Measurements from ENCODE around the gene PRKAG3.

PRKAG3 gene

DNA sequence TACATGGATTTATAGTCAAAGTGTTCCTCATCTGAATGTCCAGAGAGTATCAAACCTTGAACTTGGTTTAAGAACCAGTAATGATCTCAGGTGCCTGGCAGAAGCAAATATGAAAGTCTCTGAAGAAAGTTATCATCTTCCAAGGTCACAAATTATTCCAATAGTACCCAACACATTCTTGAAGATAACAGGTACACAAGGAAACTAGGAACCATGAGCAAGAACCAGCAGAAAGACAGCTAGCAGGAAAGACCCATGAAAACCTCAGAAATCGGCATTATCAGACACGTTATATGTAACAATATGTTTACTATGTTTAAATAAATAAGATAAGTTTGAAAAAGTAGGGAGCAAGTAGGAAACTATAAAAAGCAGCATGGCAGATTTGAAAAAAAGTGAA lies 5.9 kb upstream of the PRKAG3 start:
- no peak for DNase-seq

GRCh38 chr2:218834685-218835084 lies 3.1 kb upstream of the PRKAG3 start:
- no peak for DNase-seq

DNA sequence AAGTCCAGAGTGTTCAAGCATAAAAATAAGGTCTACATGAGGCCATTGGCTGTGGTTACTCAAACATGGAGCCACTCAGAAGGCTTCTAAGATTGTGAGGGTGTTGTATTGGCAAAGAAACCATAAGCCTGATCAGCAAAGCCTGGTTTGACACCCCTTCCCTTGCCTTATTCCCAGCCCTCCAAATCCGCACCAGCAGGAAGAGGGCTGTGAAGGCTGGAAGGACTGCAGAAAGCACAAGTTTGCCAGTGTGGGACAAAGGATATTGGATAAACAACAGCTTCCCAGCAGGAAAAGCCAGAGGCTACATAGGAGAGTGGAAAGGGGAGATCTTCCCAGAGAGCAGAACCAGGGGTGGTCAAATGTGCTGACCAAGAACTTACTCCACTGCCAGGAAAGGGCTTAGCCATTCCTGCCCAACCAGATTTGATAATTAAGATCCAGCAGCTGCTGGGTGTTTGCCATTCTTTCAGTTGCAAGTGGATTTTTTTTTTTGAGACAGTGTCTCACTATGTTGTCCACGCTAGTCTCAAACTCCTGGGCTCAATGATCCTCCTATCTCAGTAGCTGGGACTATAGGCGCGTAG lies 1.5 kb upstream of the PRKAG3 start:
- no peak for DNase-seq

GRCh38 chr2:218832520-218832919 lies 917 bp upstream of the PRKAG3 start:
- peak; percentile 78 for DNase-seq

DNA sequence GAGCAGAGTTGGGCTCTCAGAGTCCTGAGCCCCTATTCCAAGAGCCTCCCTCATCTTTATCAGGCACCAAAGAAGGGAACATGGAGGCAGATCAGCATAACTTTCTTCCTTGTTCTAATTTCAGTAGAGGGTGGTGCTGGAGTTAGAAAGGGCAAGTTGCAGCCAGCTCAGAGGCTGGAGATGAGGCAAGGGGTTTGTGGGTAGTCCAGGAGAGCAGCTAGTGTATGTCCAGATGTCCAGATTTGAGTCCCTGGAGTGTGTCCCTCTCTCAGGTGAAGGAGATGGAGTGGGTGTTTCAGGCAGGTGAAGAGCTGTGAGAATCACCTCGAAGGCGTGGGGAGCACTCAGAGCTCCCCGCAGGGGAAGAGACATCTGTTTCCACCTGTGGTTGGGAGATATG lies 478 bp upstream of the PRKAG3 start:
- no peak for DNase-seq

GRCh38 chr2:218830526-218831306 lies 887 bp downstream of the PRKAG3 start:
- no peak for DNase-seq

- no peak for DNase-seq
Measured at GRCh38 chr2:218829868-218830451, 1.6 kb downstream of the PRKAG3 start.

- no peak for DNase-seq
Measured at GRCh38 chr2:218828477-218828778, 3.2 kb downstream of the PRKAG3 start.

DNA sequence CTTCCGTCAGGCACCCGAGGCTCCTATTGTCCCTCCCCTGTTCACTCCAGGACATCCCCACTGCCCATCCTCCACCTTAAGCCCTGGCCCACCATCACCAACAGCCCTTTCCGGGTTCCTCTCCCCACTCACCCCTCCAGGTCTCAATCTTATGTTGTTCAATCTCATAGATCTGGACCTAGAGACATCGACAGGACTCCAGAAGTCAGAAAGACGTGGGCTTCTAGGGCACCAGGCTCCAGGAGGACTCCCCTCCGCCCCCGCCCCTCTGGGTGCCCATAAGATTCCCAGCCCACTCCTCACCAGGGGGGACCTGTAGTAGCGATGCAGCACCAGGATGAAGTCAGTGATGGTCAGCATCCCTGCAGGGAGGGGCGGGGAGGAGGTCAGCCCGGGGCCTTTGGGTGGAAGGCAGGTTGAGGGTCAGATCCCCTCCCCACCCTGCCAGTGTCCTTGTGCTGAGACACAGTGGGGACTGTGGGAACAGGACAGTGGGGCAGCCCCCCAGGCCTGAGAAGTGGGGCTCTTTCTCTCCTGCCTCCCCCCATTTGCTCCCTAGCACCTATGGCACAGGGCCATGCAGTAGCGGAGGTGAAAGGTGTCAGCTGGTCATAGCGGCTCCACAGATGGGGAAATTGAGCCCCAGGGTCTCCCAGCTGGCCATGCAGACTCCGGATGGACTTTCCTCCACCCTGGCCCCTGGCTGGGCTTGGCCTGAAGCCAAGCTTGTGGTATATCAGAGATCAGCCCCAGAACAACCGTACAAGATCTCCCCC lies 3.7 kb downstream of the PRKAG3 start:
- no peak for DNase-seq

- DNase-seq, result no peak
Measured at GRCh38 chr2:218826791-218827190, 4.8 kb downstream of the PRKAG3 start.

GRCh38 chr2:218824004-218824403 lies 7.6 kb downstream of the PRKAG3 start:
- DNase-seq, result no peak

DNA sequence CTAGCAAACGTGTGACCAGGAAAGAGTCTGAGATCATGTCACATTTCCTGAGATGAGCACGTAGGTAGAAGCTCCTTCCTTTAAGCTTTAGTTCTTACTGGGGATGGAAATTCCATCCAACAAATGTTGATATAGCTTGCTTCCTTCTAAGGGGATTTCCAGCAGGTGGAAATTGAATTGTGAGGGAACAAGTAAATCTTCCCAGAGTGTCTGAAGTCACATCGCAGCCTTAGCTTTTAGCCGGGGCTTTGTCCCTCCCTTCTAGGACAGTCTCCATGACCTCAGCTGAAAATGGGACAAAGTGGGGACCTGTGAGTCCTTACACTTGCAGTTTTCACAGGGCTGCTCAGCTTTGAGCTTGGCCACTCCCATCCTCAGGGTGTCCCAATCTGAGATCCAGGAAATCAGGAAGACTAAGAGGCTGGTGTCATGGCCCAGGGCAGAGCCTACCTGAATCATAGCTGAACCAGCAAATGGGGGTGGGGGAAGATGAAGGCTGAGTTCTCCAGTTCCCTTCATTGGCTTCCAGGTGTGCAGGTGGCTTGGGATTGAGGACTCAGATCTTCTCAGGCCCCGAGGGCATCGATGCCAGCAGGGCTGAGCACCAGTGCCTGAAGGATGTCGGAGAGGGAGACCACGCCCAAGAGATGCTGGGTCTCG lies 8.3 kb downstream of the PRKAG3 start:
- no peak for DNase-seq

DNA sequence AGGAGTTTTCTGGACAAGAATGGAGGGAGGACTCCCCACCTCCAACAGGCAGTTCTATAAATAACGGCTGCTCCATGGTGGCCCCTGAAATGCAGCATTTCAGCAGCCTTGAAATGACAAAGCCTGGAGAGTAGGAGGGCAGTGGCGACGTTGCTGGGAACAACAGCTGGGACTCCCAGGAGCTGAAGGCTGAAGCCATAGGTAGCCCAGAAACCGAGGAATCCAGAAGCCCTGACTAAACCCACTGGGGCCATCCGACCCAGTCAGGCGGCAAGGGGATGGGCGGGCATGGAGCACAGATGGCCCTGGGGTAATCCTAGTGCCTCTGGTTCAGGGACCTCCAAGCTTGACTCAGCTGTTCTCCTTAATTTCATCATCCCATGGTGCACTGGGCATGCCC lies 9.0 kb downstream of the PRKAG3 start:
- no peak for DNase-seq

GRCh38 chr2:218821605-218822211 lies 9.9 kb downstream of the PRKAG3 start:
- no peak for DNase-seq

- no peak for DNase-seq
Measured at GRCh38 chr2:218820746-218821369, 10.7 kb downstream of the PRKAG3 start.

DNA sequence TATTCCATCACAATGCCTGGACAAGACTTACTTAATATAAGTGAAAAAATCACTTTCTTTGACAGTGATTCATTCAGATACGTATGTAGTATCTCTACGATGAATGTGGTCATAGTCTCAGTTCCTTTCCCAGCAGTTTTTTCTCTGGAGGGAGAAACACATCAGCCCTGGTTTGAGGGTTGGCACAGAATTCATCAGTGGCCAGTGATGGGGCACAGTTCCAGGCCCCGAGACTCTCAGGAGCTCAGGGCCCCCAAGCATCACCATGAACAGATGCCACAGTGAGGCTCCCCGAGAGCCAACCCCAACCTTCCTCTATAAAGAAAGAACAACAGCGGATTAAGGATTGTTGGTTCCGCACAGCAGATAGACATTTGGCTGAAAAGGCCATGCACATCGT lies 12.5 kb downstream of the PRKAG3 start:
- DNase-seq, result no peak

GRCh38 chr2:218816561-218817011 lies 15.0 kb downstream of the PRKAG3 start:
- DNase-seq, result no peak

GRCh38 chr2:218815649-218816048 lies 16.0 kb downstream of the PRKAG3 start:
- no peak for DNase-seq

DNA sequence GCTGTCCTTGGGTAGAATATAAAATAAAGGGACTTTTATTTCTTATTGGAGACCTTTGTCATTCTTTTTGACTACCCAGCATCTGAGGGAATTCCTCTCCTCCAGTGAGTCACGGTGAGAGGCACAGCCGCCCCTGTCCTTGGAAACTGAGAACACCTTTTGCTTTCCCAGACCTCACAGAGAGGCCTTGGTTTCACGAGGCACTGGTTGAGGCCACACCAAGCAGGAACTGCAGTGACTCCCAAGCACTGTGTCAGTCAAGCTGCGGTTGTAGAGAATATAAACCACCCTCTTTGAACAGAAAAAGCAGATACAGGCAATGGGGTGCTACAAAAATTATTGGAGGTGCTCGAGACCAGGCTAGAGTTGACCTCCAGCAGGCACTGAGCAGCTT lies 16.4 kb downstream of the PRKAG3 start:
- no peak for DNase-seq

- no peak for DNase-seq
Measured at GRCh38 chr2:218814540-218815243, 16.9 kb downstream of the PRKAG3 start.

DNA sequence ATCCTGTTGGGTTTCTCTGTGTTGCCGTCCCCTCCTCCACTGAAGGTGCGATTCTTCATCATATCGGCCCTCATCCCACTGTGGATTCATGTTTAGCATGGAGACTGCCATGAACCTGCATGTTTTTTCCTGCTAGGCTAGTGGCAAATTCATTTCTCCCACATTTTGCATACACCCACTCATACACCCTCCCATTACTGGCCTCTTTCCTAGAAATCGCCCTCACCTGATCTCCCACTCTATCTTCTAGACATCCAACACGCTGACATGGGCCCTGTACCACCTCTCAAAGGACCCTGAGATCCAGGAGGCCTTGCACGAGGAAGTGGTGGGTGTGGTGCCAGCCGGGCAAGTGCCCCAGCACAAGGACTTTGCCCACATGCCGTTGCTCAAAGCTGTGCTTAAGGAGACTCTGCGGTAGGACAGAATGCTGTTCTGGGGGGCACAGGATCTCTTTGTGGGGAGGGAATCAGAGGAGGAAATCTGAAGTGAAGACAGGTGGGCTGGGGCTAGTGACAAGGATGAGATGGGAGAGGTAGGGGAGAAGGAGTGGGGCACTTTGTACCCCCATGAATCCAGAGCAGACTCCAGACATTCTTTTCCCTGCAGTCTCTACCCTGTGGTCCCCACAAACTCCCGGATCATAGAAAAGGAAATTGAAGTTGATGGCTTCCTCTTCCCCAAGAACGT lies 17.7 kb downstream of the PRKAG3 start:
- DNase-seq, result no peak
